OCI-LY3 (cell line): ENCODE measurements around the gene ASAP2.

ENCODE experiments used
- H2AFZ ChIP-seq: fragments of 200-600, 300-600 bp; shearing (Covaris generic); 2 replicates; pipeline ENCODE4 v1.6.0; 2014; ENCODE audit warnings: antibody characterized with exemption, low read depth, low read length
- H3K27ac ChIP-seq: fragments of 200-600, 300-600 bp; sonication (generic); 2 replicates; pipeline ENCODE4 v1.5.1; 2014; ENCODE audit warnings: mild to moderate bottlenecking, low read length, moderate library complexity, mixed read lengths
- H3K27me3 ChIP-seq: fragments of 200-600, 300-600 bp; sonication (generic); 2 replicates; pipeline ENCODE4 v1.6.1; 2014; ENCODE audit warnings: low read depth, low read length, mixed read lengths
- H3K36me3 ChIP-seq: fragments of 200-600, 300-600 bp; sonication (generic); replicated peaks from 2 replicates; pipeline ENCODE3; 2014; ENCODE audit warnings: low read depth, low read length, mixed read lengths
- H3K4me1 ChIP-seq: fragments of 300-600, 200-600 bp; sonication (generic); 2 replicates; pipeline ENCODE4 v1.6.1; 2014; ENCODE audit warnings: low read length, mixed read lengths
- H3K4me2 ChIP-seq: fragments of 200-600, 300-600 bp; sonication (generic); 2 replicates; pipeline ENCODE4 v1.6.1; 2014; ENCODE audit warnings: low read length, mixed read lengths
- H3K4me3 ChIP-seq: fragments of 300-600, 200-600 bp; sonication (generic); 2 replicates; pipeline ENCODE4 v1.5.1; 2014; ENCODE audit warnings: antibody characterized with exemption, mild to moderate bottlenecking, low read length, moderate library complexity
- H3K79me2 ChIP-seq: fragments of 300-600, 200-600 bp; shearing (Covaris generic); 2 replicates; pipeline ENCODE4 v1.6.1; 2014; ENCODE audit warnings: mild to moderate bottlenecking, low read length, mixed read lengths
- H3K9ac ChIP-seq: fragments of 300-600, 200-600 bp; shearing (Covaris generic); 2 replicates; pipeline ENCODE4 v1.6.0; 2014; ENCODE audit warnings: mild to moderate bottlenecking, low read length, moderate library complexity
- H3K9me3 ChIP-seq: fragments of 200-600, 300-600 bp; shearing (Covaris generic); 2 replicates; pipeline ENCODE4 v1.6.1; 2014; ENCODE audit warnings: low read length, mixed read lengths; ENCODE audit not compliant: insufficient read depth
- H4K20me1 ChIP-seq: fragments of 200-600, 300-600 bp; sonication (generic); 2 replicates; pipeline ENCODE4 v1.6.1; 2016; ENCODE audit warnings: low read length, mixed read lengths; ENCODE audit not compliant: insufficient read depth
- EZH2phosphoT487 ChIP-seq: fragments of 200-600 bp; shearing (Covaris generic); IDR thresholded peaks from 2 replicates; pipeline ENCODE4 v1.6.1; 2018; ENCODE audit warnings: antibody characterized with exemption, mixed run types, low read depth
- TF ChIP-seq, protein P1 (sequence below): fragments of 200-600, 300-600 bp; sonication (generic); IDR thresholded peaks from 2 replicates; pipeline ENCODE4 v1.5.1; 2014; ENCODE audit warnings: antibody characterized with exemption, low read length, low read depth

The ASAP2 gene

DNA sequence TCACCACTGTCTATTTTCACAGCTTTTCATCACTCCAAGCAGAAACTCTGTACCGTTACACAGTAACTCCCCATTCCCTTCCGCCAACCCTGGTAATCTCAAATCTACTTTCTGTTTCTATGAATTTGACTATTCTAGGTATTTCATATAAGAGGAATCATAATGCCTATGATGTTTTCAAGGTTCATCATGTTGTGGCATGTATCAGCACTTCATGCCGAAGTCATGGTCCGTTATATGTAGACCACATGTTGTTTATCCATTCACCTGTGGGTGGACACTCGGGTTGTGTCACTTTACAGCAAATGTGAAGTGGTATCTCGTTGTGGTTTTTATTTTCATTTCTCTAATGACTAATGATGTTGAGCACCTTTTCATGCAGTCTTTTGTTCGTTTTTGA lies 238.5 kb downstream of the ASAP2 start:
- H3K9ac ChIP-seq, result no peak overlapping the region
- peaks cover 41% of the 10 kb centered on the region for H3K36me3 ChIP-seq
- no peaks in the 10 kb centered on the region for H4K20me1 ChIP-seq
- H3K27me3 ChIP-seq, result no peaks in the 10 kb centered on the region
- no peak overlapping the region for H3K27ac ChIP-seq
- H3K4me1 ChIP-seq, result no peaks in the 10 kb centered on the region
- TF ChIP-seq EZH2phosphoT487, result no peak
- TF ChIP-seq, protein P1, sequence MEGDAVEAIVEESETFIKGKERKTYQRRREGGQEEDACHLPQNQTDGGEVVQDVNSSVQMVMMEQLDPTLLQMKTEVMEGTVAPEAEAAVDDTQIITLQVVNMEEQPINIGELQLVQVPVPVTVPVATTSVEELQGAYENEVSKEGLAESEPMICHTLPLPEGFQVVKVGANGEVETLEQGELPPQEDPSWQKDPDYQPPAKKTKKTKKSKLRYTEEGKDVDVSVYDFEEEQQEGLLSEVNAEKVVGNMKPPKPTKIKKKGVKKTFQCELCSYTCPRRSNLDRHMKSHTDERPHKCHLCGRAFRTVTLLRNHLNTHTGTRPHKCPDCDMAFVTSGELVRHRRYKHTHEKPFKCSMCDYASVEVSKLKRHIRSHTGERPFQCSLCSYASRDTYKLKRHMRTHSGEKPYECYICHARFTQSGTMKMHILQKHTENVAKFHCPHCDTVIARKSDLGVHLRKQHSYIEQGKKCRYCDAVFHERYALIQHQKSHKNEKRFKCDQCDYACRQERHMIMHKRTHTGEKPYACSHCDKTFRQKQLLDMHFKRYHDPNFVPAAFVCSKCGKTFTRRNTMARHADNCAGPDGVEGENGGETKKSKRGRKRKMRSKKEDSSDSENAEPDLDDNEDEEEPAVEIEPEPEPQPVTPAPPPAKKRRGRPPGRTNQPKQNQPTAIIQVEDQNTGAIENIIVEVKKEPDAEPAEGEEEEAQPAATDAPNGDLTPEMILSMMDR, result no peak
- no peak overlapping the region for H3K4me2 ChIP-seq
- H2AFZ ChIP-seq, result no peak overlapping the region
- H3K79me2 ChIP-seq, result no peaks in the 10 kb centered on the region
- no peak overlapping the region for H3K4me3 ChIP-seq
- H3K9me3 ChIP-seq, result no peaks in the 10 kb centered on the region

DNA sequence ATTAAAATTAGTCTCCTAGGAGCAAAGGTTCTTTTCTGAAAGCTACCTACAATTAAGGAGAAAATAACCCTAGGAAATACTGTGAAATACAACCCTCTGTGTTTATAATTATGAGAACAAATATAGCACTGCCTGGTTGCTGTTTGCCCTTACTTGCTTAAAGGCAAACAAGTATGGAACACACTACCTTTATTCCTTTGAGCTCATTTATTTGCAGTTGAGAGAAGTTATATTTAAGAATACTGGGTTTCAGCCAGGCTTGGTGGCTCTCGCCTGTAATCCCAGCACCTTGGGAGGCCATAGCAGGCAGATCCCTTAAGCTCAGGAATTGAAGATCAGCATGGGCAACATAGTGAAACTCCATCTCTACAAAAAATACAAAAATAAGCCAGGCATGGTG lies 244.6 kb downstream of the ASAP2 start:
- Histone ChIP-seq H3K27ac (no peak overlapping the region), H4K20me1 (no peaks in the 10 kb centered on the region), H3K4me3 (no peak overlapping the region), H3K27me3 (no peaks in the 10 kb centered on the region), H3K9ac (no peak overlapping the region), H3K36me3 (peaks cover 25% of the 10 kb centered on the region), H3K9me3 (no peaks in the 10 kb centered on the region), H3K4me1 (no peaks in the 10 kb centered on the region), H3K4me2 (no peak overlapping the region), H3K79me2 (no peaks in the 10 kb centered on the region), H2AFZ (no peak overlapping the region)
- TF ChIP-seq EZH2phosphoT487, result no peak
- TF ChIP-seq, protein P1, result no peak
